Heart left ventricle (tissue), 16 donors: ENCODE results near the gene COX4I1. TPM values are rescaled to one million over a fixed set of nuclear protein-coding genes. Genes with fewer than 3 reads are reported as not detected.
A peak's percentile ranks its signal among the peaks of the same experiment; 100 is the strongest.

Experiments used
- ATAC-seq, 4 donors: fragments of 200-7000 bp; cut with Tn5 transposase; one replicate each; pipeline ENCODE4 v1.9.1; 2020 to 2022; ENCODE audit warnings: moderate library complexity in 4 of 4, mild to moderate bottlenecking in 3 of 4, moderate number of reproducible peaks in 1 of 4
- DNase-seq, 5 donors: peaks; one replicate each; pipeline ENCODE4 v3.0.0-alpha.2; 2020
- H3K27ac ChIP-seq, 12 donors: fragments of 200-600 bp; sonication (generic) in 4 of 12; one replicate each; pipeline versions ENCODE4 v1.5.0 to v1.8.0; 2016 to 2022; ENCODE audit warnings: mild to moderate bottlenecking in 2 of 12
- H3K27me3 ChIP-seq, 9 donors: fragments of 200-600 bp; sonication (generic) in 2 of 9; one replicate each; pipeline versions ENCODE4 v1.5.1 to v1.8.0; 2016 to 2022; ENCODE audit warnings: mild to moderate bottlenecking in 3 of 9
- H3K36me3 ChIP-seq, 9 donors: fragments of 200-600 bp; sonication (generic) in 2 of 9; one replicate each; pipeline versions ENCODE4 v1.5.0 to v1.8.0; 2018 to 2022; ENCODE audit warnings: mild to moderate bottlenecking in 2 of 9
- H3K4me1 ChIP-seq, 12 donors: fragments of 200-600 bp; sonication (generic) in 4 of 12; one replicate each; pipeline versions ENCODE4 v1.5.0 to v1.8.0; 2016 to 2022; ENCODE audit warnings: mild to moderate bottlenecking in 3 of 12
- H3K4me3 ChIP-seq, 12 donors: fragments of 200-600 bp; sonication (generic) in 4 of 12; one replicate each; pipeline versions ENCODE4 v1.5.0 to v1.8.0; 2017 to 2022; ENCODE audit warnings: mild to moderate bottlenecking in 9 of 12, moderate library complexity in 4 of 12
- H3K9me3 ChIP-seq, 12 donors: fragments of 200-600 bp; sonication (generic) in 4 of 12; one replicate each; pipeline versions ENCODE4 v1.5.0 to v1.8.0; 2016 to 2022; ENCODE audit warnings: mild to moderate bottlenecking in 1 of 12
- CTCF ChIP-seq, 12 donors: fragments of 200-600 bp; sonication (generic) in 4 of 12; IDR thresholded peaks; one replicate each; pipeline versions ENCODE4 v1.5.0 to v1.8.0; 2018 to 2022; ENCODE audit warnings: antibody characterized with exemption in 12 of 12, mild to moderate bottlenecking in 5 of 12
- POLR2A ChIP-seq, 2 donors: fragments of 450-650 bp; IDR thresholded peaks; one replicate each; pipeline ENCODE4 v1.6.1; 2017; ENCODE audit warnings: antibody characterized with exemption in 2 of 2, mild to moderate bottlenecking in 2 of 2, moderate library complexity in 2 of 2
- WGBS, 4 donors: extraction: QIAGEN DNeasy Blood & Tissue Kit in 2 of 4; methylation state at CpG; one replicate each; pipeline versions ENCODE4 v1.1.5 to v1.1.7; 2013 to 2018; 5-methylcytosine and 5-hydroxymethylcytosine counted together
- intact Hi-C, 10 donors: fragments of 100-400 bp; cut with DNase I; formaldehyde crosslinking; loops; one replicate each; pipeline versions ENCODE4 v1.11.1 to v1.14.2; 2022
- long read RNA-seq, 3 donors: library from polyadenylated mRNA; unstranded; transcript quantifications; one replicate each; pipeline ENCODE4 v2.0.0, GENCODE V29; 2020 to 2021
- polyA plus RNA-seq, 2 donors: library from polyadenylated mRNA; stranded (reverse); fragments of 200-250 nt; gene quantifications; one replicate each; pipeline ENCODE4 v1.2.3, GENCODE V29; 2013
- total RNA-seq, 9 donors: library from RNA; depleted of rRNA in 2 of 9; stranded (reverse); fragments of >200 nt in 2 of 9; fragmentation: NEBNext Ultra II Directional in 3 of 9; extraction: Animal tissue kit (Norgen Biotek cat#: 25700) in 3 of 9; gene quantifications; one replicate each; pipeline versions ENCODE4 v1.1.0 to v1.2.4, GENCODE V29; 2016 to 2023
- donor health status: ischemic (EF 13 %, LVEDD 7.1; RV severe dilation, severe dysfunction).
- donor health status: healthy with polysubstance abuse.
- donor health status: DM: no; HTN: yes; CAD: no.
- donor health status: DM: no; HTN: no; CAD: no.
- donor health status: ischemic (EF 25% LVEDD 6.9; RV normal size, moderate dysfunction).
- donor health status: ischemic (EF 25% LVEDD 5.7; RV mildly dilated, moderate dysfunction).
- donor health status: healthy.
- donor health status: DM: yes; HTN: yes; CAD: no.
- donor health status: ischemic (EF 35%, LVEDD 5.7; RV mildly dilated, moderate dysfunction).
- donor health status: nonischemic (EF 11% LVEDD 7.7; RV severe dilation, severe dysfunction).
- donor health status: DM: yes; HTN: yes; CAD: no.
- donor health status: PGD.
- donor health status: ischemic (EF 29% LVEDD 5.4; RV normal size, mild dysfunction).
- donor health status: nonischemic (EF 23%, LVEDD 6.1; RV moderate dilation, normal function).

The COX4I1 gene
- total RNA-seq: 1,000 to 10,000 TPM; 1,047 to 2,365 (median 1,785) TPM
- polyA plus RNA-seq: 1,000 to 10,000 TPM; 1,879 to 5,448 TPM
- long read RNA-seq, donor 1, transcript COX4I1-215 (3 exons, 2,271 nt): minor isoform, 14 of 1,792 reads
- long read RNA-seq, donor 1, transcript COX4I1-201 (5 exons, 708 nt): major isoform, 1,392 of 1,792 reads
- long read RNA-seq, donor 1, transcript COX4I1-217 (1 exons, 3,946 nt): minor isoform, 271 of 1,792 reads
- long read RNA-seq, donor 1, transcript COX4I1-202 (5 exons, 716 nt): minor isoform, 6 of 1,792 reads
- long read RNA-seq, donor 1, partial matches to known transcripts: 76 of 1,792 reads
- long read RNA-seq, donor 1, other reads (novel, unspliced or antisense): 17 of 1,792 reads
- long read RNA-seq, donor 2, transcript COX4I1-201 (5 exons, 708 nt): major isoform, 866 of 1,048 reads
- long read RNA-seq, donor 2, transcript COX4I1-215 (3 exons, 2,271 nt): minor isoform, 70 of 1,048 reads
- long read RNA-seq, donor 2, transcript COX4I1-217 (1 exons, 3,946 nt): minor isoform, 28 of 1,048 reads
- long read RNA-seq, donor 2, partial matches to known transcripts: 44 of 1,048 reads
- long read RNA-seq, donor 2, other reads (novel, unspliced or antisense): 27 of 1,048 reads
- long read RNA-seq, donor 3, transcript COX4I1-202 (5 exons, 716 nt): minor isoform, 5 of 879 reads
- long read RNA-seq, donor 3, transcript COX4I1-217 (1 exons, 3,946 nt): minor isoform, 129 of 879 reads
- long read RNA-seq, donor 3, transcript COX4I1-201 (5 exons, 708 nt): major isoform, 679 of 879 reads
- long read RNA-seq, donor 3, transcript COX4I1-215 (3 exons, 2,271 nt): minor isoform, 6 of 879 reads
- long read RNA-seq, donor 3, partial matches to known transcripts: 39 of 879 reads
- long read RNA-seq, donor 3, other reads (novel, unspliced or antisense): 13 of 879 reads

- WGBS, 4 donors: 0 to 1% (median 0%) methylated on average over 36 to 87 of the region's 87 CpGs
- intact Hi-C loops: no loop called here
- H3K4me1 ChIP-seq: peaks cover 0 to 63% (median 30%) of the 10 kb centered on the region in 12 donors
- peak within 1 kb of the TSS; percentile 78 to 99 (median 92) for H3K4me3 ChIP-seq
- DNase-seq (peak; percentile 97 to 98 (median 97)), ATAC-seq (peak; percentile 92 to 98 (median 98))
- H3K36me3 ChIP-seq: peaks cover 0 to 60% (median 55%) of the 10 kb centered on the region in 9 donors
- no peaks in the 10 kb centered on the region for H3K9me3 ChIP-seq
- TF ChIP-seq CTCF (IDR thresholded peaks at IDR 0.05) (no peak), POLR2A (IDR thresholded peaks at IDR 0.05) (peak; percentile 56 to 86)
- H3K27ac ChIP-seq: peak within 1 kb of the TSS; percentile 88 to 99 (median 97)
- H3K27me3 ChIP-seq: no peaks in the 10 kb centered on the region
Observed at GRCh38 chr16:85799497-85800320, at the start of gene COX4I1, which contains the start of gene EMC8. COX4I1 (plus strand) TSS chr16:85799695; CDS start chr16:85801206, 1,511 bp downstream. EMC8 (minus strand) TSS chr16:85799544; CDS start chr16:85799295, 249 bp downstream.

- Histone ChIP-seq H3K4me1 (peaks cover 3 to 37% (median 18%) of the 10 kb centered on the region in 12 donors), H3K36me3 (no peaks in the 10 kb centered on the region), H3K4me3 (peak overlapping the region in 11 of 12 donors; percentile 42 to 70 (median 62)), H3K27me3 (peaks cover 0 to 14% (median 0%) of the 10 kb centered on the region in 9 donors), H3K27ac (no peak overlapping the region), H3K9me3 (no peaks in the 10 kb centered on the region)
- intact Hi-C loops: no loop called here
- WGBS, 4 donors: 20 to 40% (median 25%) methylated on average over 7 to 14 of the region's 14 CpGs
- no peak for DNase-seq
- TF ChIP-seq POLR2A (IDR thresholded peaks at IDR 0.05): no peak
- no peak for TF ChIP-seq CTCF (IDR thresholded peaks at IDR 0.05)
- ATAC-seq: peak in 1 of 4 donors; percentile 14
Observed at GRCh38 chr16:85749771-85750145, 49.7 kb upstream of the COX4I1 start.

DNA sequence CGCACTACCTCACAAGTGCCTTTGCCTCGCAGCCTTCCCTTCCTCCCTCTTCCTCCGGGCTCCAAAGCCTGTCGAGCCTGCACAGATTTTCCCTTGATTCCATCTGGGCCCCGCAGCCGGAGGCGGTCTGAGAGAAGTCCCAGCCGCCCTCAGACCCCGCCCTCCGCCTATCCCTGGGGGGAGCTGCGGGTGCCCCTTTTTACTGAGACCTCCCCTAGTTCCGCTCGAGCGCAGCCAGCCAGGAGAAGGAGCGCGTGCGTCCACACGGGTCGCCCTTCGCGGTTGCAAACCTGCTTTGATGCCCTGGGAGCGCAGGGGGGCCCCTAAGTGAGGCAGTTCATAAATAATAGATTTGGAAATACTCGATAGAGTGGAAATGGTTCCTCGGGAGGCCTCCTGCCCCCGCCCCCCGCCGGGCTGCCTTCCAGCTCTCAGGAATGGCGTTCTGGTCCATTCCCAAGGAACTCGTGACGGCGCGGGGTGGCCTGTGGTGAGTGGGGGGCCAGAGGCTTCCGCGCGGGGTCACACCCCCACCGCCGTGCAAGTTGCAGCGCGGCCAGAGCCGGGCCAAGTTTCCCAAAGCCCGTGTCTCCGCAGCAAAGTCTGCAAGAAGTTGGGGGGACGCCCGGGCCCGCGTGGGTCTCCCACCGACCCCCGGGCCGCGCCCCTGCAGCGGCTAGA, 49.2 kb upstream of the COX4I1 start:
- TF ChIP-seq CTCF (IDR thresholded peaks at IDR 0.05) (no peak), POLR2A (IDR thresholded peaks at IDR 0.05) (no peak)
- H3K9me3 ChIP-seq: no peaks in the 10 kb centered on the region
- peaks cover 0 to 14% (median 0%) of the 10 kb centered on the region in 9 donors for H3K27me3 ChIP-seq
- intact Hi-C loops: no loop called here
- 1 to 3% (median 1%) methylated on average over 26 to 51 of the region's 51 CpGs for WGBS, 4 donors
- peak overlapping the region; percentile 9 to 70 (median 60) for H3K4me3 ChIP-seq
- H3K36me3 ChIP-seq: no peaks in the 10 kb centered on the region
- DNase-seq (peak in 3 of 5 donors; percentile 36 to 52 (median 39)), ATAC-seq (peak in 3 of 4 donors; percentile 5 to 40 (median 40))
- peak overlapping the region in 1 of 12 donors; percentile 1 for H3K27ac ChIP-seq
- H3K4me1 ChIP-seq: peaks cover 3 to 37% (median 18%) of the 10 kb centered on the region in 12 donors
